Esophagus squamous epithelium (tissue), 5 donors: Measurements from ENCODE around the gene DGLUCY. TPM values are rescaled to one million over a fixed set of nuclear protein-coding genes. Genes with fewer than 3 reads are reported as not detected.

Experiments used
- DNase-seq: peaks from one replicate; lab custom pipeline; 2025; lab: John Stamatoyannopoulos, UW
- H3K27ac ChIP-seq, 4 donors: fragments of 200-600 bp; sonication (generic); one replicate each; pipeline ENCODE4 v1.5.1; 2016 to 2019; ENCODE audit warnings: mild to moderate bottlenecking in 1 of 4
- H3K27me3 ChIP-seq, 4 donors: fragments of 200-600 bp; sonication (generic); 1 replicate in 3 of 4; 2 replicates in 1 of 4; pipeline versions ENCODE4 v1.5.1 to v1.6.0; 2017 to 2021; ENCODE audit warnings: antibody characterized with exemption in 1 of 4
- H3K36me3 ChIP-seq, 3 donors: fragments of 200-600 bp; sonication (generic); one replicate each; pipeline ENCODE4 v1.5.1; 2016 to 2019
- H3K4me1 ChIP-seq, 3 donors: fragments of 200-600 bp; sonication (generic); one replicate each; pipeline ENCODE4 v1.5.1; 2017 to 2019
- H3K4me3 ChIP-seq, 4 donors: fragments of 200-600 bp; sonication (generic); 1 replicate in 3 of 4; 2 replicates in 1 of 4; pipeline ENCODE4 v1.5.1; 2016 to 2019; ENCODE audit warnings: mild to moderate bottlenecking in 2 of 4, moderate library complexity in 1 of 4
- H3K9me3 ChIP-seq, 3 donors: fragments of 200-600 bp; sonication (generic); one replicate each; pipeline ENCODE4 v1.5.1; 2016 to 2019
- POLR2A ChIP-seq, 4 donors: fragments of 450-650 bp; IDR thresholded peaks; one replicate each; pipeline ENCODE4 v1.6.1; 2017; ENCODE audit warnings: antibody characterized with exemption in 4 of 4, mild to moderate bottlenecking in 4 of 4, moderate library complexity in 3 of 4
- WGBS, 2 donors: methylation state at CpG; one replicate each; pipeline ENCODE4 v1.1.5; 2018; 5-methylcytosine and 5-hydroxymethylcytosine counted together
- intact Hi-C: fragments of 100-400 bp; cut with DNase I; formaldehyde crosslinking; loops from one replicate; pipeline ENCODE4 v1.15.0; 2022
- total RNA-seq, 4 donors: library from RNA; depleted of rRNA; stranded (reverse); fragments of >200 nt; gene quantifications; one replicate each; pipeline ENCODE4 v1.1.0, GENCODE V29; 2016
- TF ChIP-seq, protein P1 (sequence below), 6 experiments: fragments of 450-650 bp in 4 of 6; fragments of 200-600 bp in 2 of 6; sonication (generic) in 2 of 6; IDR thresholded peaks; one replicate each; pipeline ENCODE4 v1.5.1; 2016 to 2019; ENCODE audit warnings: antibody characterized with exemption in 6 of 6, mild to moderate bottlenecking in 4 of 6, moderate library complexity in 4 of 6
- donor health status: DM: yes; HTN: yes; CAD: no.

Gene DGLUCY
- total RNA-seq, 4 donors from 2014 or later = 32.6 to 51.3 (median 38.9) TPM

DNA sequence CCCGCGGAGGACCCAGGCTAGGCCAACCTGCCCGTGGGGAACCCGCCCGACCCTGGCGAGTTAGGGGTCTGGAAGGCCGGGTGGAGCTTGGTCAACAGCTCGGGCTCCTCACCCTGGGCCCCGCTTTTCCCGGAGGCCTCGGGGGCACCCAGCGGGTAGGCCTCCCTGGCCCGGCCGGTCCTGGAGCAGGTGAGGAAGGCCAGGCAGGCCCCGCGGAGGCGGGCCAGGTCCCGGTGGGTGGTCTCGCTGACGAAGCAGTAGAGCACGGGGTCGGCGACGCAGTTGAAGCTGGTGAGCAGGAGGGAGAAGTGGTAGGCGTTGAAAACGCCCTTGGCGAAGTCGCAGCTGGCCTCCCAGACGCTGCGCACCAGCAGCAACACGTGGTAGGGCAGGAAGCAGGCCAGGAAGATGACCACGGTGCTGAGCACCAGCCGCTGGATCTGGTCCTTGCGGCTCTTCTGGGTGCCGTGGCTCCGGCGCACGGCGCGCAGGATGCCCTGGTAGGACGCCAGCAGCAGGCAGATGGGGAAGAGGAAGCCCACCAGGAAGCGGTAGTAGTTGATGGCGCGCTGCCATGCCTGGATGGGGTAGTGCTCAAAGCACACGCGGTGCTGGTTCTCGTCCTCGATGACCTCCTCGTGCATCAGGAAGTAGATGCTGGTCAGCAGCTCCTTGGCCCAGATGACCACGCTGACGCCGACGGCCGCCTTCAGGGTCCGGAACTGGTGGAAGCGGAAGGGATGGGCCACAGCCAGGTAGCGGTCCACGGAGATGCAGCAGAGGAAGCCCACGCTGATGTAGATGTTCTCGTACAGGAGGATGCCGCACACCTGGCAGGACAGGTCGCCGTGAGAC, 120.3 kb downstream of the DGLUCY start:
- Histone ChIP-seq H3K27me3 (no peaks in the 10 kb centered on the region), H3K9me3 (no peaks in the 10 kb centered on the region), H3K36me3 (peaks cover 0 to 40% (median 4%) of the 10 kb centered on the region in 3 donors), H3K4me1 (peaks cover 0 to 46% (median 20%) of the 10 kb centered on the region in 3 donors), H3K27ac (no peak overlapping the region), H3K4me3 (no peak overlapping the region)
- intact Hi-C loops = no loop called here
- TF ChIP-seq POLR2A (IDR thresholded peaks at IDR 0.05) = no peak
- TF ChIP-seq, protein P1, sequence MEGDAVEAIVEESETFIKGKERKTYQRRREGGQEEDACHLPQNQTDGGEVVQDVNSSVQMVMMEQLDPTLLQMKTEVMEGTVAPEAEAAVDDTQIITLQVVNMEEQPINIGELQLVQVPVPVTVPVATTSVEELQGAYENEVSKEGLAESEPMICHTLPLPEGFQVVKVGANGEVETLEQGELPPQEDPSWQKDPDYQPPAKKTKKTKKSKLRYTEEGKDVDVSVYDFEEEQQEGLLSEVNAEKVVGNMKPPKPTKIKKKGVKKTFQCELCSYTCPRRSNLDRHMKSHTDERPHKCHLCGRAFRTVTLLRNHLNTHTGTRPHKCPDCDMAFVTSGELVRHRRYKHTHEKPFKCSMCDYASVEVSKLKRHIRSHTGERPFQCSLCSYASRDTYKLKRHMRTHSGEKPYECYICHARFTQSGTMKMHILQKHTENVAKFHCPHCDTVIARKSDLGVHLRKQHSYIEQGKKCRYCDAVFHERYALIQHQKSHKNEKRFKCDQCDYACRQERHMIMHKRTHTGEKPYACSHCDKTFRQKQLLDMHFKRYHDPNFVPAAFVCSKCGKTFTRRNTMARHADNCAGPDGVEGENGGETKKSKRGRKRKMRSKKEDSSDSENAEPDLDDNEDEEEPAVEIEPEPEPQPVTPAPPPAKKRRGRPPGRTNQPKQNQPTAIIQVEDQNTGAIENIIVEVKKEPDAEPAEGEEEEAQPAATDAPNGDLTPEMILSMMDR (IDR thresholded peaks at IDR 0.05) = no peak
- 89 to 92% methylated on average over 8 to 31 of the region's 63 CpGs for WGBS, 2 donors
- DNase-seq = no peak

DNA sequence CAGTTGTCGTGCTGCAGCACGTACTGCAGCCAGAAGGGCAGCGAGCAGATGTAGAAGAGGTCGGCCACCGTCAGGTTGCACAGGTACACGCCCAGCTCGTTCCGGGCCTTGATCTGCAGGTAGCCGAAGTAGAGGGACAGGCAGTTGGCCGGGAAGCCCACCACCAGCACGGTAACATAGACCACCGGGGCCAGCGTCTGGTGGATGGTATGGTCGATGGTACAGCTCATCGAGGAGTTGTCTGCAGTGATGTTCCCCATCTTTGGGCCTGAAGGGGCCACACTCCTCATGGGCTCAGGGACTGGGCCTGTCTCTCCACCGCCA, 120.9 kb downstream of the DGLUCY start:
- no peak overlapping the region for H3K27ac ChIP-seq
- no peaks in the 10 kb centered on the region for H3K9me3 ChIP-seq
- no peak overlapping the region for H3K4me3 ChIP-seq
- no peak for TF ChIP-seq POLR2A (IDR thresholded peaks at IDR 0.05)
- TF ChIP-seq, protein P1 (IDR thresholded peaks at IDR 0.05) = no peak
- peaks cover 0 to 42% (median 20%) of the 10 kb centered on the region in 3 donors for H3K4me1 ChIP-seq
- intact Hi-C loops = no loop called here
- H3K27me3 ChIP-seq = no peaks in the 10 kb centered on the region
- DNase-seq = no peak
- WGBS, 2 donors = 95% methylated on average over 11 to 13 of the region's 16 CpGs
- H3K36me3 ChIP-seq = peaks cover 0 to 35% (median 4%) of the 10 kb centered on the region in 3 donors

DNA sequence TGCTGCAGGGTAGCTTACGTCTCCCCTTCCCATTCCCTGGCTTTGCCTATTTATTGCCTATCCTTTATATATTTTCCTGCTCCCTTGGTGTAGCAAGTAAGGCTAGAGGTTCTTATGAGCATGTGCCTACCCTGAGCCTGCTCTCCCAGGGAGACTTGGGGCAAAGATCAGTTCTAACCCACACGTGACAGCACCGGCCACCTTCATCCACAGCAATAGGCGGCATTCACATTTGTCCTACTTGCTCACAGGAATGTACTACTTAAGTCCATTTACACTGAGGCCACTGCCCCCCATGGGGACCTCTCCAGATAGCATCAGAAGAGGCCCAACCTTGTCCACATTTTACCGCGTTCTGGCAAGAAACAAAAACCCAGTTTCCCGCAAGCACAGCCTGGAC, 122.0 kb downstream of the DGLUCY start:
- 94 to 97% methylated on average over 6 to 7 of the region's 7 CpGs for WGBS, 2 donors
- H3K27ac ChIP-seq = no peak overlapping the region
- no peaks in the 10 kb centered on the region for H3K27me3 ChIP-seq
- H3K9me3 ChIP-seq = no peaks in the 10 kb centered on the region
- no peak overlapping the region for H3K4me3 ChIP-seq
- no peak for DNase-seq
- TF ChIP-seq, protein P1 (IDR thresholded peaks at IDR 0.05) = no peak
- TF ChIP-seq POLR2A (IDR thresholded peaks at IDR 0.05) = no peak
- H3K36me3 ChIP-seq = peaks cover 0 to 25% (median 4%) of the 10 kb centered on the region in 3 donors
- intact Hi-C loops = no loop called here
- peaks cover 0 to 34% (median 12%) of the 10 kb centered on the region in 3 donors for H3K4me1 ChIP-seq

DNA sequence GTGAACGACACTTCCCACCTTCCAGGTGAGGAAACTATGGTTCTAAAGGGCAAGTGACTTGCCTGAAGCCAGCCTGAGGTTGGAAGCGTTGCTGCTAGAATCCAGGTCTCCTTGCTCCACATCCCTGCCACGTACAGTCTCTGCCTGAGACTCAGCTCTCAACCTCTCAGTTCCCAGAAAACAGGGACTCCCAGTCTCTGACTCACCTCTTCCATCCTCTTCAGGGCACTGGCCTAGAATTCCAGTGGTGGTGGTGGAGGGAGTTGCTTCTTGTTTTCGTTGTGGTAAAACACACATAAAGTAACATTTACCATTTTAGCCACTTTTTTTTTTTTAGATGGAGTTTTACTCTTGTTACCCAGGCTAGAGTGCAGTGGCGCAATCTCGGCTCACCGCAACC, 123.3 kb downstream of the DGLUCY start:
- intact Hi-C loops = no loop called here
- no peak for DNase-seq
- no peak overlapping the region for H3K4me3 ChIP-seq
- 75 to 77% methylated on average over 4 to 7 of the region's 7 CpGs for WGBS, 2 donors
- peaks cover 0 to 19% (median 4%) of the 10 kb centered on the region in 3 donors for H3K36me3 ChIP-seq
- no peak for TF ChIP-seq POLR2A (IDR thresholded peaks at IDR 0.05)
- TF ChIP-seq, protein P1 (IDR thresholded peaks at IDR 0.05) = no peak
- no peaks in the 10 kb centered on the region for H3K27me3 ChIP-seq
- H3K4me1 ChIP-seq = peaks cover 0 to 30% (median 13%) of the 10 kb centered on the region in 3 donors
- H3K9me3 ChIP-seq = no peaks in the 10 kb centered on the region
- H3K27ac ChIP-seq = no peak overlapping the region

DNA sequence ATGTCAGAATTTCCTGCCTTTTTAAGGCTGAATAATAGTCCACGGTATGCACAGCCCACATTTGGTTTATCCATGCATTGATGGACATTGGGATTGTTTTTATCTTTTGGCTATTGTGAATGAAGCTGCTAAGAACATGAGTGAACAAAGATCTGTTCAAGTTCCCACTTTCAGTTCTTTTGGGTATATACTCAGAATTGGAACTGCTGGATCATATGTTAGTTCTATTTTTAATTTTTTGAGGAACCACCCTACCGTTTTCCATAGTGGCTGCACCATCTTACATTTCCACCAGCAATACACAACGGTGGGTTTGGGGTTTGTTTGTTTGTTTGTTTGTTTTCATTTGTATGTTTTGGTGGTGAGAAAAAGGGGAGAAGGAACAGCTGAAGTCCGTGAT, 124.2 kb downstream of the DGLUCY start:
- Histone ChIP-seq H3K4me3 (no peak overlapping the region), H3K36me3 (peaks cover 0 to 17% (median 4%) of the 10 kb centered on the region in 3 donors), H3K9me3 (no peaks in the 10 kb centered on the region), H3K27me3 (no peaks in the 10 kb centered on the region), H3K27ac (no peak overlapping the region), H3K4me1 (peaks cover 5 to 31% (median 21%) of the 10 kb centered on the region in 3 donors)
- 48 to 51% methylated on average over 4 of the region's 4 CpGs for WGBS, 2 donors
- DNase-seq = no peak
- intact Hi-C loops = no loop called here
- TF ChIP-seq, protein P1 (IDR thresholded peaks at IDR 0.05) = no peak
- no peak for TF ChIP-seq POLR2A (IDR thresholded peaks at IDR 0.05)
